Spleen (tissue), 7 donors: ENCODE data around the gene FAM89A.

ENCODE experiments used
- POLR2A ChIP-seq, 3 donors: fragments of 450-650 bp; IDR thresholded peaks; one replicate each; pipeline ENCODE4 v1.5.1; 2017; ENCODE audit warnings: antibody characterized with exemption in 3 of 3, mild to moderate bottlenecking in 1 of 3
- POLR2AphosphoS5 ChIP-seq, 3 donors: sonication (generic); formaldehyde crosslinking; IDR thresholded peaks; one replicate each; pipeline ENCODE4 v1.5.1; 2017; ENCODE audit warnings: antibody characterized with exemption in 3 of 3
- TF ChIP-seq, protein P1 (sequence below), 11 experiments: fragments of 200-600 bp in 7 of 11; fragments of 450-650 bp in 4 of 11; sonication (generic) in 4 of 11; IDR thresholded peaks in 8 of 11; conservative IDR thresholded peaks in 3 of 11; 1 replicate in 7 of 11; 2 replicates in 4 of 11; pipeline versions ENCODE4 v1.4.0 to v1.8.0; 2016 to 2021; ENCODE audit warnings: antibody characterized with exemption in 11 of 11, inconsistent platforms in 4 of 11, mild to moderate bottlenecking in 1 of 11
- donor health status: DM: no; HTN: no; CAD: no; lungs with moderate emphysema.
- donor health status: DM: no; HTN: no; CAD: no.
- donor health status: DM: no; HTN: no; CAD: no.

GRCh38 chr1:230972855-230973271, 67.2 kb downstream of the FAM89A start:
- TF ChIP-seq, protein P1, sequence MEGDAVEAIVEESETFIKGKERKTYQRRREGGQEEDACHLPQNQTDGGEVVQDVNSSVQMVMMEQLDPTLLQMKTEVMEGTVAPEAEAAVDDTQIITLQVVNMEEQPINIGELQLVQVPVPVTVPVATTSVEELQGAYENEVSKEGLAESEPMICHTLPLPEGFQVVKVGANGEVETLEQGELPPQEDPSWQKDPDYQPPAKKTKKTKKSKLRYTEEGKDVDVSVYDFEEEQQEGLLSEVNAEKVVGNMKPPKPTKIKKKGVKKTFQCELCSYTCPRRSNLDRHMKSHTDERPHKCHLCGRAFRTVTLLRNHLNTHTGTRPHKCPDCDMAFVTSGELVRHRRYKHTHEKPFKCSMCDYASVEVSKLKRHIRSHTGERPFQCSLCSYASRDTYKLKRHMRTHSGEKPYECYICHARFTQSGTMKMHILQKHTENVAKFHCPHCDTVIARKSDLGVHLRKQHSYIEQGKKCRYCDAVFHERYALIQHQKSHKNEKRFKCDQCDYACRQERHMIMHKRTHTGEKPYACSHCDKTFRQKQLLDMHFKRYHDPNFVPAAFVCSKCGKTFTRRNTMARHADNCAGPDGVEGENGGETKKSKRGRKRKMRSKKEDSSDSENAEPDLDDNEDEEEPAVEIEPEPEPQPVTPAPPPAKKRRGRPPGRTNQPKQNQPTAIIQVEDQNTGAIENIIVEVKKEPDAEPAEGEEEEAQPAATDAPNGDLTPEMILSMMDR (IDR thresholded peaks at IDR 0.05 in 8 of 11, conservative IDR thresholded peaks at IDR 0.05 in 3 of 11) = no peak
- TF ChIP-seq POLR2AphosphoS5 (IDR thresholded peaks at IDR 0.05) = peak in 1 of 3 donors; percentile 68
- no peak for TF ChIP-seq POLR2A (IDR thresholded peaks at IDR 0.05)
